DMS114 treated with DMSO at 0.1 percent for 48 hours (cell line): ENCODE measurements around the gene BLOC1S5.

Experiments
- DNase-seq: peaks from one replicate; lab custom pipeline; 2025; ENCODE audit not compliant: unreplicated experiment; lab: John Stamatoyannopoulos, UW

Gene BLOC1S5

GRCh38 chr6:8063761-8064637, at the start of gene BLOC1S5:
BLOC1S5 (minus strand) TSS chr6:8064389; CDS start chr6:8064376, 13 bp downstream.
- peak; percentile 98 for DNase-seq

GRCh38 chr6:8113131-8113654, 49.0 kb upstream of the BLOC1S5 start:
- no peak for DNase-seq

GRCh38 chr6:8110725-8111124, 46.5 kb upstream of the BLOC1S5 start:
- DNase-seq = no peak

GRCh38 chr6:8110117-8110721, 46.0 kb upstream of the BLOC1S5 start:
- DNase-seq = no peak

- no peak for DNase-seq
Measured at GRCh38 chr6:8108759-8109539, 44.8 kb upstream of the BLOC1S5 start.

GRCh38 chr6:8108031-8108660, 44.0 kb upstream of the BLOC1S5 start:
- DNase-seq = no peak

- no peak for DNase-seq
Measured at GRCh38 chr6:8105791-8106190, 41.6 kb upstream of the BLOC1S5 start.

- no peak for DNase-seq
Measured at GRCh38 chr6:8103726-8104125, 39.5 kb upstream of the BLOC1S5 start.

GRCh38 chr6:8102122-8102958, 38.2 kb upstream of the BLOC1S5 start, which contains the start of gene EEF1E1:
EEF1E1 (minus strand) TSS chr6:8102548; CDS start chr6:8102521, 27 bp downstream.
- DNase-seq = peak; percentile 96

GRCh38 chr6:8100159-8100854, 36.1 kb upstream of the BLOC1S5 start:
- no peak for DNase-seq

- DNase-seq = no peak
Measured at GRCh38 chr6:8090650-8091049, 26.5 kb upstream of the BLOC1S5 start.

GRCh38 chr6:8088886-8089285, 24.7 kb upstream of the BLOC1S5 start:
- no peak for DNase-seq

- DNase-seq = no peak
Measured at GRCh38 chr6:8087870-8088754, 23.9 kb upstream of the BLOC1S5 start.

GRCh38 chr6:8086755-8087306, 22.6 kb upstream of the BLOC1S5 start:
- DNase-seq = no peak

GRCh38 chr6:8085053-8085511, 20.9 kb upstream of the BLOC1S5 start:
- DNase-seq = no peak

GRCh38 chr6:8084586-8084985, 20.4 kb upstream of the BLOC1S5 start:
- DNase-seq = no peak

GRCh38 chr6:8082954-8083858, 19.0 kb upstream of the BLOC1S5 start:
- DNase-seq = no peak
